SK-N-SH (cell line): ENCODE measurements around the gene HAUS3. TPM values are rescaled to one million over a fixed set of nuclear protein-coding genes. Genes with fewer than 3 reads are reported as not detected.

Experiments
- CTCF ChIA-PET: fragments of 300-600, 350-600 bp; formaldehyde crosslinking; extraction: SDS; loops from one replicate; lab custom pipeline; 2021; lab: Yijun Ruan, JAX
- POLR2A ChIA-PET: fragments of 350-600 bp; sonication (Branson Sonifier 250); formaldehyde crosslinking; extraction: SDS; loops from one replicate; lab custom pipeline; 2020; ENCODE audit warnings: antibody characterized with exemption, inconsistent platforms; lab: Yijun Ruan, JAX
- DNase-seq: peaks from one replicate; pipeline ENCODE4 v3.0.0; 2012
- H2AFZ ChIP-seq: fragments of 200-600 bp; sonication (generic); 2 replicates; pipeline ENCODE4 v1.8.1; 2016; ENCODE audit warnings: antibody characterized with exemption, mild to moderate bottlenecking, low read depth
- H3F3A ChIP-seq: fragments of 200-600 bp; sonication (generic); replicated peaks from 2 replicates; pipeline ENCODE3; 2016; ENCODE audit warnings: antibody characterized with exemption, mild to moderate bottlenecking; ENCODE audit not compliant: insufficient read depth
- H3K27ac ChIP-seq, 2 experiments: fragments of 200-500 bp in 1 of 2; fragments of 200-600 bp in 1 of 2; sonication (Bioruptor generic) in 1 of 2; sonication (generic), shearing (Covaris generic) in 1 of 2; 2 replicates each; pipeline versions ENCODE4 v1.5.1 to v1.6.1; 2014 to 2016; ENCODE audit warnings: low read depth in 2 of 2, inconsistent platforms in 1 of 2, low read length in 1 of 2, mild to moderate bottlenecking in 1 of 2, mixed read lengths in 1 of 2
- H3K27me3 ChIP-seq: fragments of 200-600 bp; sonication (generic), shearing (Covaris generic); 2 replicates; pipeline ENCODE4 v1.6.1; 2016; ENCODE audit warnings: mixed run types; ENCODE audit not compliant: insufficient read depth
- H3K36me3 ChIP-seq, 2 experiments: fragments of 200-500 bp in 1 of 2; fragments of 200-600 bp in 1 of 2; sonication (Bioruptor generic) in 1 of 2; sonication (generic) in 1 of 2; replicated peaks in 1 of 2; 2 replicates each; pipeline versions ENCODE3 to v1.5.1; 2014 to 2016; ENCODE audit warnings: low read length in 1 of 2, mild to moderate bottlenecking in 1 of 2; ENCODE audit not compliant: insufficient read depth in 2 of 2, control insufficient read depth in 1 of 2
- H3K4me1 ChIP-seq, 2 experiments: fragments of 200-500 bp in 1 of 2; fragments of 200-600 bp in 1 of 2; sonication (Bioruptor generic) in 1 of 2; sonication (generic), shearing (Covaris generic) in 1 of 2; 2 replicates each; pipeline versions ENCODE4 v1.5.1 to v1.6.1; 2014 to 2016; ENCODE audit warnings: low read depth in 1 of 2, low read length in 1 of 2, mixed run types in 1 of 2; ENCODE audit not compliant: insufficient read depth in 2 of 2, control insufficient read depth in 1 of 2
- H3K4me2 ChIP-seq: fragments of 200-600 bp; sonication (generic), shearing (Covaris generic); 2 replicates; pipeline ENCODE4 v1.6.1; 2017; ENCODE audit warnings: mixed run types
- H3K4me3 ChIP-seq, 2 experiments: fragments of 200-500 bp in 1 of 2; fragments of 200-600 bp in 1 of 2; sonication (Bioruptor generic) in 1 of 2; sonication (generic), shearing (Covaris generic) in 1 of 2; 2 replicates each; pipeline versions ENCODE4 v1.5.1 to v1.8.1; 2014 to 2016; ENCODE audit warnings: low read depth in 2 of 2, inconsistent platforms in 1 of 2, low read length in 1 of 2, mild to moderate bottlenecking in 1 of 2, mixed read lengths in 1 of 2, moderate library complexity in 1 of 2
- H3K79me2 ChIP-seq: fragments of 200-600 bp; sonication (generic); 2 replicates; pipeline ENCODE4 v1.8.1; 2017; ENCODE audit warnings: mild to moderate bottlenecking; ENCODE audit not compliant: insufficient read depth
- H3K9ac ChIP-seq: fragments of 200-600 bp; sonication (generic); 2 replicates; pipeline ENCODE4 v1.6.1; 2017; ENCODE audit warnings: mixed run types
- H3K9me2 ChIP-seq: fragments of 200-600 bp; sonication (generic); 2 replicates; pipeline ENCODE4 v1.6.1; 2017; ENCODE audit warnings: mixed run types
- H3K9me3 ChIP-seq: fragments of 200-600 bp; sonication (generic); 2 replicates; pipeline ENCODE4 v1.6.1; 2017; ENCODE audit warnings: mixed run types, mild to moderate bottlenecking, moderate library complexity
- H4K20me1 ChIP-seq: fragments of 200-600 bp; sonication (generic); 2 replicates; pipeline ENCODE4 v1.6.1; 2017; ENCODE audit warnings: mild to moderate bottlenecking, mixed run types; ENCODE audit not compliant: insufficient read depth
- ELF1 ChIP-seq: IDR thresholded peaks from 2 replicates; pipeline ENCODE4 v1.4.0; 2012
- EZH2phosphoT487 ChIP-seq: fragments of 200-600 bp; sonication (generic); IDR thresholded peaks from 2 replicates; pipeline ENCODE4 v1.6.1; 2017; ENCODE audit warnings: low read depth, mixed run types, mild to moderate bottlenecking, antibody characterized with exemption, moderate library complexity, borderline replicate concordance
- MEF2A ChIP-seq: IDR thresholded peaks from 2 replicates; pipeline ENCODE4 v1.4.0; 2012; ENCODE audit warnings: low read depth, borderline replicate concordance
- NFIC ChIP-seq: IDR thresholded peaks from 2 replicates; pipeline ENCODE4 v1.4.0; 2012; ENCODE audit warnings: borderline replicate concordance
- POLR2AphosphoS5 ChIP-seq: IDR thresholded peaks from 2 replicates; pipeline ENCODE4 v1.6.1; 2012; ENCODE audit warnings: low read depth, low read length
- RAD21 ChIP-seq: IDR thresholded peaks from 2 replicates; pipeline ENCODE4 v1.6.1; 2012; ENCODE audit warnings: mild to moderate bottlenecking, low read length
- TCF12 ChIP-seq: IDR thresholded peaks from 2 replicates; pipeline ENCODE4 v1.4.0; 2012
- YY1 ChIP-seq: IDR thresholded peaks from 2 replicates; pipeline ENCODE4 v1.4.0; 2012; ENCODE audit warnings: low read depth, mild to moderate bottlenecking
- WGBS: methylation state at CpG from one replicate; pipeline ENCODE4 v1.1.6; 2017; ENCODE audit warnings: low lambda C conversion rate; 5-methylcytosine and 5-hydroxymethylcytosine counted together
- polyA plus RNA-seq, 3 experiments: library from polyadenylated mRNA; depleted of rRNA; stranded (reverse); fragments of >200 nt; gene quantifications; 2 replicates each; pipeline ENCODE4 v1.2.3, GENCODE V29; 2012
- TF ChIP-seq, protein P1 (sequence below): fragments of 150-350 bp; IDR thresholded peaks from 2 replicates; pipeline ENCODE4 v1.6.1; 2017; ENCODE audit warnings: antibody characterized with exemption, low read length, low read depth, borderline replicate concordance

HAUS3 gene
- polyA plus RNA-seq, 1 of the 3 experiments (the other 2 are of a cell fraction): 6.3 TPM

DNA sequence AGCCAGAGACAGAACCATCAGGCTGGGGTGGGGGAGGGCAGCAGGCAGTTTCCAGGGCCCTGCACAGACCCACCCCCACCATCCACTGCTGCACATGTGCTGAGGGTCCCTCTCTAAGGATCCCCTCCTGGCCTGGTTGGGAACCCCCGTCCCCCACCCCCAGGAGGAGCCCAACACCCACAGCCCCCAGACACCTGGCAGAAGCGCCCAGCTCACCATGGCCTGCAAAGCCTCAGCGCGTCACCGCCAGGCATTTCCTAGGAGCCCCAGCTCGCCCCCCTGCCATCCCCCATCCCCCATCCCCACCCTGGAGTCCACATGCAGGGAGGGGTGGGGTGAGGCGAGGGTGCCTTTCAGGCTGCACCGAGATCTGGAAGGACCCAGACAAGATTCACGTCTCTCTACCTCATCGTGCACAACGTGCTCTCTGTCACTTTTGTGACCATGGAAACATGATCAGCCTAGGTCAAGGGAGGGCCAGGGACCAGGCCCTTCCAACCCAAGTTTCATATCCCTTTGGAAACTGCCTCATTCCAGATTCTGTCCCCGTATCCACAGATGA lies 10.7 kb upstream of the HAUS3 start:
- peak; percentile 41 for DNase-seq
- Histone ChIP-seq H3K9ac (no peak overlapping the region), H3K36me3 (peaks cover 0 to 73% of the 10 kb centered on the region in 2 experiments)
- TF ChIP-seq ELF1: no peak
- TF ChIP-seq, all 33 proteins: peak for 0
- peaks cover 15% of the 10 kb centered on the region for H3K79me2 ChIP-seq
- H3K27ac ChIP-seq: no peak overlapping the region
- H3K4me1 ChIP-seq: peaks cover 0 to 21% of the 10 kb centered on the region in 2 experiments; a peak in 1 of 4 replicates
- H3K9me3 ChIP-seq: no peaks in the 10 kb centered on the region
- no peaks in the 10 kb centered on the region for H3K9me2 ChIP-seq
- ChIA-PET CTCF (no interaction called here), POLR2A (no interaction called here)
- no peak overlapping the region for H3K4me2 ChIP-seq
- WGBS: 94% methylated on average over 8 of the region's 12 CpGs
- no peak overlapping the region for H2AFZ ChIP-seq
- peaks cover 48% of the 10 kb centered on the region for H4K20me1 ChIP-seq
- H3F3A ChIP-seq: no peaks in the 10 kb centered on the region
- H3K4me3 ChIP-seq: no peak overlapping the region
- H3K27me3 ChIP-seq: no peaks in the 10 kb centered on the region

DNA sequence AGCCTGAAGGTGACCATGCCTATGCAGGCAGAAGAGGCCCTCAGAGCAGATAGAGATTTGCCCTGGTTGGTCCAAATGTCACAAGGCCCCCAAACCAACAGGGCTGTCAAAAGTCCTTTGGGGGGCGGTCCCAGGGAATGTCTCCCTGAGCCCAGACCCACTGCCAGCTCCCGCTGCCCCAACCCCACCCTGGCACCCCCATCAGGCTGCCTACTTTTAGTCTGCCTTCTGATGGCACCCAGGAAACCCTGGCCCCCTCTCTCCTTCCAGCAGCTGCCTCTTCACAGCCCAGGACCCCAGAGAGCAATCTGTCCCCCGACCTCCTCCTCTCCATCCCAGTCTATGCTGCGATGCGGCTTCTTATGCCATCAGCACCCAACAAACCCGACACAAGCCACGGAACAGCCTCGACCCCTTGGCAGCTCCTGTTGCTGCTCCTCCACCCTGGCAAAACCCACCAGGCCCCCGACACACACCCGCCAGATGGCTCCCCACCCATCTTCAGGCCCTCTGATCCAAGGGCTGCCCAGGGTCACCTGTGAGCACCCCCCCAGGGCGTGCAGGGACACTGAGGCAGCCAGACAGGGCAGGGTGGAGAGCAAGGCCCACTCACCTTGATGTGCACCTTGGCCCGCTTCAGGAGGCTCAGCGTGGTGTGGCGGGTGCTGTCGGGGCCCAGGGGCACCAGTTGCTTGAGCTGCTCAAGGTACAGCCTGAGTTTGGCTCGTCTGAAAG lies 10.0 kb upstream of the HAUS3 start:
- Histone ChIP-seq H3K4me1 (peaks cover 0 to 15% of the 10 kb centered on the region in 2 experiments; a peak in 1 of 4 replicates), H3K9me3 (no peaks in the 10 kb centered on the region), H3K4me3 (no peak overlapping the region), H3K79me2 (peaks cover 11% of the 10 kb centered on the region), H3K27ac (no peak overlapping the region), H3F3A (no peaks in the 10 kb centered on the region), H3K4me2 (no peak overlapping the region), H3K9ac (no peak overlapping the region), H4K20me1 (peaks cover 41% of the 10 kb centered on the region), H3K36me3 (peaks cover 0 to 68% of the 10 kb centered on the region in 2 experiments), H2AFZ (no peak overlapping the region), H3K27me3 (no peaks in the 10 kb centered on the region), H3K9me2 (no peaks in the 10 kb centered on the region)
- no peak for TF ChIP-seq MEF2A
- no peak for TF ChIP-seq EZH2phosphoT487
- no peak for TF ChIP-seq RAD21
- no peak for TF ChIP-seq YY1
- TF ChIP-seq NFIC: no peak
- TF ChIP-seq, protein P1, sequence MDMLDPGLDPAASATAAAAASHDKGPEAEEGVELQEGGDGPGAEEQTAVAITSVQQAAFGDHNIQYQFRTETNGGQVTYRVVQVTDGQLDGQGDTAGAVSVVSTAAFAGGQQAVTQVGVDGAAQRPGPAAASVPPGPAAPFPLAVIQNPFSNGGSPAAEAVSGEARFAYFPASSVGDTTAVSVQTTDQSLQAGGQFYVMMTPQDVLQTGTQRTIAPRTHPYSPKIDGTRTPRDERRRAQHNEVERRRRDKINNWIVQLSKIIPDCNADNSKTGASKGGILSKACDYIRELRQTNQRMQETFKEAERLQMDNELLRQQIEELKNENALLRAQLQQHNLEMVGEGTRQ: no peak
- no peak for TF ChIP-seq TCF12
- no peak for TF ChIP-seq POLR2AphosphoS5
- WGBS: 96% methylated on average over 11 of the region's 16 CpGs
- POLR2A ChIA-PET: no interaction called here
- CTCF ChIA-PET: interaction anchor here (1.4 kb wide), 1 partner anchor 32 kb away, joined by 3 read pairs; no protein-coding TSS in a partner anchor
- peak; percentile 35 for DNase-seq
